Measurements from ENCODE around the gene DAPK1.

GRCh38 chr9:87707805-87708506 is 210.3 kb downstream of the DAPK1 start:
- TF ChIP-seq, protein P1, sequence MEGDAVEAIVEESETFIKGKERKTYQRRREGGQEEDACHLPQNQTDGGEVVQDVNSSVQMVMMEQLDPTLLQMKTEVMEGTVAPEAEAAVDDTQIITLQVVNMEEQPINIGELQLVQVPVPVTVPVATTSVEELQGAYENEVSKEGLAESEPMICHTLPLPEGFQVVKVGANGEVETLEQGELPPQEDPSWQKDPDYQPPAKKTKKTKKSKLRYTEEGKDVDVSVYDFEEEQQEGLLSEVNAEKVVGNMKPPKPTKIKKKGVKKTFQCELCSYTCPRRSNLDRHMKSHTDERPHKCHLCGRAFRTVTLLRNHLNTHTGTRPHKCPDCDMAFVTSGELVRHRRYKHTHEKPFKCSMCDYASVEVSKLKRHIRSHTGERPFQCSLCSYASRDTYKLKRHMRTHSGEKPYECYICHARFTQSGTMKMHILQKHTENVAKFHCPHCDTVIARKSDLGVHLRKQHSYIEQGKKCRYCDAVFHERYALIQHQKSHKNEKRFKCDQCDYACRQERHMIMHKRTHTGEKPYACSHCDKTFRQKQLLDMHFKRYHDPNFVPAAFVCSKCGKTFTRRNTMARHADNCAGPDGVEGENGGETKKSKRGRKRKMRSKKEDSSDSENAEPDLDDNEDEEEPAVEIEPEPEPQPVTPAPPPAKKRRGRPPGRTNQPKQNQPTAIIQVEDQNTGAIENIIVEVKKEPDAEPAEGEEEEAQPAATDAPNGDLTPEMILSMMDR (IDR thresholded peaks at IDR 0.05) = no peak
- no peak for TF ChIP-seq EZH2 (IDR thresholded peaks at IDR 0.05; ENCODE audit: borderline replicate concordance, insufficient read depth, low read depth, low read length, poor library complexity, severe bottlenecking)
